Stimulated activated CD4-positive, alpha-beta T cell treated with anti-CD3 and anti-CD28 coated beads, TNF-alpha, amount 100 ng/mL, for 4 hours (primary cell): ENCODE results near the gene PRIMA1.
"Not testable (repeated sequence)": the region's sequence is repeated elsewhere in the genome, so short reads cannot be mapped to it uniquely, and the experiment has no call there.

Source experiments
- DNase-seq, 3 experiments: peaks; one replicate each; pipeline ENCODE4 v3.0.0-alpha.2; 2020; ENCODE audit warnings: low read depth in 3 of 3

Gene PRIMA1, protein sequence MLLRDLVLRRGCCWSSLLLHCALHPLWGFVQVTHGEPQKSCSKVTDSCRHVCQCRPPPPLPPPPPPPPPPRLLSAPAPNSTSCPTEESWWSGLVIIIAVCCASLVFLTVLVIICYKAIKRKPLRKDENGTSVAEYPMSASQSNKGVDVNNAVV

DNA sequence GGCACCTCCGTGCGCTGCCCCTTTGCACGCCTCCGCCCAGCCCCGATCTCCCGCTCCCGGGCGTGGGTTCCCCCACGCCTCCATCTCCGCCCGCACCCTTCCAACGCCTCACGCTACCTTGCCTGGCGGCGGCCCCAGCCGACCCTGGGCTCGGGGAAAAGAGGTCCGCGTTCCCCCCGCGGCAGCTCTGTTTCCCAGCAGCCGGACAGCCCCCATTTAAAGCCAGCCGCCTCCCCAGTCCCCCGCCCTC is at the start of gene PRIMA1:
PRIMA1 (minus strand) TSS at position 193 of the 250 bp plus-strand sequence. CDS start 767 bp downstream, outside the sequence.
- no peak for DNase-seq

DNA sequence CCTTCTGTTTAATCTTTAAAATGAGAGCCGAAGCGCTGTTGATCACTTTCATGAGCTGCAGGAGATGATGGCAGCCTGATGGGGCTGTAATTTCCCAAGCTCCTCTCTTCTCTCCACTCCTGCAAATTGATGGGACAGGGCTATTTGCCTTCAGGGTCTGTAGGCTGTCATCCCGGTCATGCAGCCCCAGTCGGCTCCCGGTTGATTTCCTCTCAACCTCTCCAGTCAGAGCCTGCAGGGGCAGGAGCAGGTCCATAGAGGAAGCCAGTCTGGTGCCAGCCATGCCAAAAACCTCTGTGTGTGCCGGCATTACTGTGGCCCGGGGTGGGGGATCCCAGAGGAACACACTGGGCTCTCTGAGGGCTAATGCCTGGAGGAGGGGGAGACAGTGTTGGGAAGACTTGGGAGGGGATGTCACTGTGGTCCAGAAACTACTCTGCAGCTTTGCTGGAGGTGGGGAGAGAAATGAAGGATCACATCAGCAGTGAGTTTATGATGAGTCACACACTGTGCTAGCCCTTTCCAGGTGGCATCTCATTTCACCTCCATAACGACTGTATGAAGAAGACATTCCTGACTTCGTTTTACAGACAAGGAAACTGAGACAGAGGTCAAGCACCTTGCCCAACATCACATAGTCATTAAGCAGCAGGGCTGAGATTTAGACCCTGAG is 46.5 kb upstream of the PRIMA1 start:
- no peak for DNase-seq

DNA sequence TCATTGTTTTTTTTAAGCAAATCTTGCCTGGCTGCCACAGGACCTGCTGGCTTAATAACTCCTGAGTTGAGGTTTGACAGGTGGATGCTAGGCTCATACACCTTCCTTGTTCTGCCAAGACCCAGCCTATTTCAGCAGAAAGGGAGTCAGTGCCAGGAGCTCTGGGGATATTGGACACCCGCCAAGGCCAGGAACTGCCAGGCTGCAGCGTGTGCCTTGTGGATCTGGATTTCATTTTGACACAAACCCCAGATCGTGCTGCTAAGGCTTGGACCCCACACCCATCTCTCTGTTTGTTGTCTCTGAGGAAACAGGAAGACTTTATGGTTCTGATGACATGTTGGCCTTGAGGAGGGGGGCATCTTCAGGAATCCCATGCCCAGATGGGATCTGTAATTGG is 44.4 kb upstream of the PRIMA1 start:
- no peak for DNase-seq

DNA sequence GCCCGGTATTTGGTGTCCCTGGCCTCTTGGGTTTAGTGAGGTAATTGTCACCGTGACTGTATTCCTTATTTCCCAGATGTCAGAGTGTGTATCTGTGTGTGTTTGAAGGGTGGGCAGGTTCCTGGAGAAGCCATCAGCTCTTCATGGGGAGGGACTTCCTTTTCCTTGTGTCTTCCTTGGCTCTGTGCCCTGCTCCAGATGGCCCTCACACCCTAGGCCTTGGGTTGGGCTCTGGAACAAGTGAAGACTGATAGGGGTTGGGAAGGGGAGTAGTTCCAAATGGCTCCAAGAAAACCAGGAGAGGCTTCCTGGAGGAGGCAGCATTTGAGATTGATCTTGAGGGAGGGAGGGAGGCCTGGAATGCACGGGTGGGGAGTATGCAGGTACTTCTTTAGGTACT is 43.8 kb upstream of the PRIMA1 start:
- no peak for DNase-seq

DNA sequence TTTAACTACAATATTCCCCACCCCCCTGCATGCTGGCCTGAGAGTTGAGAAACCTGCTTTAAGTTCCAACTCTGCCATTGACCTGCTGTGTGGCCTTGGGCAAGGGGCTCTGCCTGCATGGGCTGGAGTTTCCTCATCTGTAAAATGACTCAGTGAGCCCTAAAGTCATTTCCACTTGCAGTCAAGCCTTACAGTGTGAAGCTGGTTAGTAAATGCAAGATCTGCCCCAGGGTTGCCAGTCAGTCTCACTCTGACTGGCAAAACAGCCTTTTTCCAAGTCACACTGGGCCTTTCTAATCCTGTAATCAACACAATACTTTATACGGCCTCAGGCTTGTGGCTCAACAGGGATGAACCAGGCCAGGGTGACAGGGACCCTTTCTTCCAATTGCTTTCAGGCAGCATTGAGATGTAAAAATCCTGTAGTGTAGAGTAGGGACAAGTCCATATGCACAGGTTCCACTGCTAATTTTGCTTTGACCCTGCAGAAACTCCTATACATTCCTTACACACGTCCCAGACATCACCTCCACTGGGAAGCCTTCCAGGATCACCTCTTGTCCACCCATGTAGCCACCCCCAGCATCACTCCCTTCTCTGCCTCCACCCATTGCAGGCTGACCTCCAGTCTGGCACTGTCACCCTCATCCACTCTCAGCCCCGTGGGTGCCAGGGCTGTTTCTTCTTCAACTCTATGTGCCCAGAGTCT is 42.6 kb upstream of the PRIMA1 start:
- no peak for DNase-seq

DNA sequence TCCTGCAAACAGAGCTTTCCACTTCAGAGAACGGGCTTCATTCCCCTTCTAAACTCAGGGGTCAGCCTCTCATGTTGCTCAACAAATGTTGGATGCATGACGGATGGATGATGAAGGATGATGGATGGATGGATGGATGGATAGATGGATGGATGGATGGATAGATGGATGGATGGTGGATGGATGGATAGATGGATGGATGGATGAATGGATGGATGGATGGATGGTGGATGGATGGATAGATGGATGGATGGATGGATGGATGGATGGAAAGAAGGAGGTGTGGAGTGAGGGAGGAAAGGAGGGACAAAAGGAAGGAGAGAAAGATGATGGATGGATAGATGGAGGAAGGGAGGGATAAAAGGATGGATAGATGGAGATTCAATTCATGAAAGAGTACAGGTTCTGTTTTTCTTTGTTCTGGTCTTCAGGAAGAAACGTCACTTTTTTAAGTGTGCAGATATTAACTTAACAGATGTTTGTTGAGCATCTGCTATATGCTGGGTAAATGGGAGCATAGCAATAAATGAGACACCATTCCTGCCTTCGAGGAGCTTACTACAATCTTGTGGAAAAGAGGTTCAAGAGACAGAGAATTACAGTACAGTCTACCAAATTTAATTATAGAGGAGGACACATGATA is 41.7 kb upstream of the PRIMA1 start:
- DNase-seq = no peak

DNA sequence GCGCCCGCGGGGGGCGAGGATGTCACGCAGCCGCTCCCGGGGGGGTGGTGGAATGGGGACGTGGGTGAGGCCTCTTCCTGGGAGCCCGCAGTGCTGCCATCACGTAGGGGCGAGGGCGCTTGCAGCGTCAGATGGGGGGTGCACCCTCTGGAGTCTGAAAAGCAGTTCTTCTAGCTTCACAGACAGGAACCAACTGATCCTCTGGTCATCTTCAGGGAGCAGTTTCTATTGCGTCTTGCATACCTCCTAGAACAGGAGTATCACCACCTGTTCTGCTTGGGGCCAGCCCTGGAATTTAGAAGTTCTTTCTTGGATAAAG is 36.9 kb upstream of the PRIMA1 start:
- DNase-seq = no peak

DNA sequence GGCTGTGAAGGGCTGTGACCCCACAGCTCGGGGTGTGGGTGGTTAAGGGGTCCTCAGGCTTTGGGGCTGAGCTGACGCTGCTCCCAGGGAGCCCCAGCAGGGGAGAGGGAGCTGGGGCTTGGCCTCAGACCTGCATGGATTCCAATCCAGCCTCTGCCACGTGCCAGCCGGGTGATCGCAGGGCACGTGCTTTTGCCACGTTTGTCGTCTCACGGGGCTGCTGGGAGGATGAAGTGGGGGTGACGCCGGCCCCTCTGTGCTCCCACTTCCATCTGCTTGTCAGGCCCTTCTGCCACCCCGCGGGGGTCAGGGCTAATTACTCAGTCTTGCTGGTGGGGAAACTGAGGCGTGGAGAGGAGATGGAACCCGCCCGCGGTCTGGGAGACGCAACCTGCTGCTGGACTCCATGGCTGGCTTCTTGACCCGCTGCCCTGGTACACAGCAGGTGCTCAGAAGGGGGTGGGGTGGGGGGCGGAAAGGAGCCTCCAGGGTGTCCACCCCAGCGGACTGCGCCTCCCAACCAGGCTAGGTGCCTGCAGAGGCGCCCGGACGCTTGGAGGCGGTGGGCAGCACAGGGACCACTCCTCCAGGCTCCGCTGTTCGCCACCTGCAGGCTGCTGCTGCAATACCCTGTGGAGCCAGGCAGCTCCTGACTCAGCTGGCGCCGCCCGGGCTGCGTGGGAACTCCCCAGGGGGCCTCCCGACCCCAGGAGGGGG is 36.4 kb upstream of the PRIMA1 start:
- DNase-seq = no peak

DNA sequence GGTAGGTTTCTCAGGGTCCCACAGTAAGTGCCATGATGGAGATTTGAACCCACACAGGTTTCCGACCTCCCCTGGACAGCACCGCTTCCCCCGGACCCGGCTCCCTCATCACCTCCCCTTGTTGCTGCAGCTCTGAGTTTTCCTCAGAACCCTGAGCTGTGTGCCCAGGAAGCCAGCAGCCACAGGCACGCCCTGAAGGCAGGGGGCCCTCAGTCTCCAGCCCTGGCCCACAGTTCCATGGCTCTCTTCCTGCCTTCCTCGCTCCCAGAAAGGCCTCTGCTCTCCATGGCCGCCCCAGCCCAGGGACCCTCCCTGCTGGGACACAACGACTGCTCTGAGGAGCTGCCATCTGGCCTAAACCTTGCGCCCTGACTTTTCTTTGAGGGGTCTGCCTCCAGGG is 35.8 kb upstream of the PRIMA1 start:
- no peak for DNase-seq

DNA sequence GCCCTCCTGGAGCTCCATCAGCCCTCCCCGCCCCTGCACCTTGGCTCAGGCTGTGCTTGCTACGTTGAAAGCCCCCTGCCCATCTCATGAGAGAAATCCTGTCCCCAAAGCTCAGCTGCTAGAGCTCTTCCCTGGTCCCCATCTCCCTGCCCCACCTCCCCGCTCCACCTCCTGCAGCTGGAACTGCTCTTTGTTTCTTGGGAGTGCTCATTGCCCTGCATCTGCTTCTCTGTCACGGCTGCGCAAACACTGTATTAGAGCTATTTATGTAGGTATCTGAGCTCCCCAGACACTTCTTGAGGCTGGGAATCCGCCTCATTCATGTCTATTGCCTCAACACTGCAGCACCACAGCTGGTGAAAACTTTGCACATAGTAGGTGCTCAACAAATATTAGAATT is 32.8 kb upstream of the PRIMA1 start:
- DNase-seq = no peak

DNA sequence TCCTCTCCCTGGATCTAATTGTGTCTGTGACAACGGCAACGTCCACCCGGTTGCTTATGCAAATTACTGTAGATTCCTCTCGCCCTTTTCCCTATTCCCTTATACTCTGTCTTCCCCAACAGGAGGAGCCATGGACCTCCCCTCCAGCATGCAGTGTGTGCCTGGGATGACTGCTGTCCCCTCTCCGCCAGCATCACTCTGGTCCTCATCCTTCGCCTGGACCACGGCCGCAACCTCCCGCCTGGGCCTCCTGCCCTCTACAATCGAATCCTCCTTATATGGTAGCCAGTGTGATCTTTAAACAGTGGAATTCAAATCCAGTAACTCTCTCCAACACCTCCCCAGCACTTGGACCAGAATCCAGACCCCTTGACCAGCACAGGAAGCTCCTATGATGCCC is 30.6 kb upstream of the PRIMA1 start:
- DNase-seq = no peak

DNA sequence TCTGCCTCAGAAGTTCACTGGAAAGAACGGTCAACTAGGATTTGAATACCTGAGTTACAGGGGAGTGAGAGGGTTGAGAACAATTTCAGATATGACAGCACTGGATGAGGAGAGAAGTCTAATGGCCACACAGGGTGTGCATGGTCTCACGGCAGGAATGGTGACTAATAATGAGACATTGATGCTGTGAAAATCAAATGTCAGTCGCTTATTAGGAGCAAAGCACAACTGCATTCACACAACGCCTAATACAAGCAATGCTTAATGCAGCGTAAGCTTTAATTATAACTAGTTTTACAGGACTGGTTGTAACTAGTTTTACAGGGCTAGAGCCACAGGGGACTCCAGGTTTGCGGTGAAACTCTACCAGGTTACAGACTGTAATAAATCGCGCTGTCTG is 23.4 kb upstream of the PRIMA1 start:
- no peak for DNase-seq

DNA sequence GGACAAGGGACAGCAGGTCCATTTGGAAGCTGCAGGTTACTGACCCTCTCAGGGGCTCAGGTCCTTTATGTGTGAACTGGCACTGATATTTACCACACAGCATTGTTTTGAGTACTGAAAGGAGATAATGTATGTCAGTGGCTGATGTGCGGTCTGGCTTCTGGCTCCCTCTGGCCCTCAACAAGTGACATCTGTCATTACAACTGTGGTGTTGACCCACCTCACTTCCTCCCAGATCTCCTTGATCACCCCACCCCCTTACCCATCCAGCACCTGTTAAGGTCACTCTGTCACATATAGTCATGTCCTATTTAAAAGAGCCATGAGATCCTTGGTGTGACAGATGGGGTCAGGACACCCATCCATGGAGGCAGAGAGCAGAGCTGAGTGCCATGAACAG is 22.7 kb upstream of the PRIMA1 start:
- DNase-seq = no peak

DNA sequence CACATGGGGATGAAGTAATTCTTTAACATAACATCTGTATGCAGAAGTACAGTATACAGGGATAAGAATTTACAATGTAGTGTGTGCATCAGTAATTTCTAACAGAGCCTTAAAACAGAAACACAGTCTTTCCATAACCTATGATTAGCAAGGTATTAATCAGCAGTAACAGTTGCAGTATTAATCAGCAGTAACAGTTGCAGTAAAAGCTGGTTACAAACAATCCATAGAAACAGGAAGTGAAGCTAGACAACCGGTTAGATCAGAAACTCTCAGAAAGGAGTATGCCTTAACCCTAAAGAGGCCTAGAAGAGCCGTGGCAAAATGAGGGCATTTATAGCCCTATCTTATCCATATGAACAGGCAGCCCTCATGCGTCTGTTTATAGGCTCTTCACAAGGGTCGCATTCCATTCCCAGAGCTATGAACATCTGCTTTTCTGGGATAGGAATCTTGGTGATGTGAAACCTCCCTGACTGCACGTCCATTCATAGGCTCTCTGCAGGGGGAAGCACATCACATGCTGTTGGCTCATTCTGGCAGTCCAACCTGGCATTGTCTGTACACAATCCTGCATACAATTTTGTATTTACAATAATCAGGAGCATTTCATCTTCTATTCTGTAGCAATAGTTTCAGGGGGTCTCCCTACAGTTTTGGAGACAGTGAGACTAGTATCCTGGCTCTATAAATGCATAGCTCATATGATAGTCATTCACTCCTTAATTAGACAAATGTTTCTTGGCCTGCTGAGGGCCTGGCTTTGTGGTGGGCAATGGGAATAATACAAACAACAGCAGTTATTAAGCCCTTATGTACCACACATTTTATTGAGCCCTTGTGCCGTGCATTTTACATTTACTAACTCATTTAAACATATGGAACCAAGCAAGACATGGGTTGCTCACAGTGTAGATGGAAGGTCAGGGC is 21.5 kb upstream of the PRIMA1 start:
- DNase-seq = not testable (repeated sequence)

DNA sequence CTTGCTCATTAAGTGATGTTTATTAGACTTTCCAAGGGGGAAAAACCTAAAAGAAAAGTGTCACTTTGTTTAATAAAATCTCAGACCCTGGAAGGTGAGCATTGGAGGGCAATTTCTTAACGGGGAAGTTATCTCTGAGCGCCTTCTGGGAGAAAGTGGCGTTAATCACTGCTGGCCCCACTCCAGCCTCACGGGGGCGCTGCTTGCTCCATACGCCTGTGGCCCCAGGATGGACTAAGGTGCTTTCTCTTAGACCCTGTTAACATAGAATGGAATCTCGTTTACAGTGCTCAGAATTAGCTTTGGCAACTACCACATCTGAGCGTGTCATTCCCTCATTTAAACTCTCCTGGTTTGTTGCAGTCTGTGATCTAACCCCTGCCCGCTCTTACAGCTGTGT is 16.4 kb upstream of the PRIMA1 start:
- DNase-seq = no peak

DNA sequence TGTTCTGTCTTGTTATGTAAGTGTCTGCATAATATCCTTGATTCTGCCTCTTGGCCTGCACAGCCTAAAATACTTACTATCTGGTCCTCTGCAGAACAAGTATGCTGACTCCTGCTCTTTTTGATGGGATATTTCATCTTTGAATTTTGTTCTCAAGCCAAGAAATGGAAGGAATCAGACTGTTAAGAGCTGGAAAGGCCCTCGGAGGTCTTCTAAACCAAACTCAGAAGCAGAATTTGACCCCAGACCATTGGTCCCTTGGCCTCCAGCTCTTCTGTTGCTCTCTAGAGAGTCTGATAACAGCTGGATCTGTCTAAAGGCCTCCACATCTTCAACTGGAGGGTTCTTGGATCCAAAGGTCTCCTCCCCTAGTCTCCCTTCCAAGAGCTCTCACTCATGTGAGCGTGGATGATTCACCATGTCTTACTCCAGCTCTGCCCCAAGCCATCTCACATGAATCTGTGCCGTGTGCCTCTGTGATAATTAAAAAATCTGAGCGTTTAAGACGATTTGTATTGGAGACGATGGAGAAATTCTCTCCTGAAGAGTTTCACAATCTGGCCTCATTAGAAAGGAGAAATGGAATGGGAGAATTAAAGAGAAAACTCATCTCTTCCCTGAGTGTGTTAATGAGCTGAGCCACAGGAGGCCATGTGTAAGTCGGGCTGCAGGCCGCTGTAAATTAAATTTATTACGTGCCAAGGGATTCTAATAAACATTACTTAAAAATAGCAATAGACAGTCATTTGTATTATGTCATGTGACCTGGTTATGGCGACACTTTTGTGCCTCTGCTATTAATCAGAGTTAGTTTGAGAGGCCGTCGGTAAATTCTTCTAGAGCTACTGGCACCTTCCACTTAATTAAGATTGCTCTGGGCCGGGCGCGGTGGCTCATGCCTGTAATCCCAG is 15.4 kb upstream of the PRIMA1 start:
- DNase-seq = no peak

DNA sequence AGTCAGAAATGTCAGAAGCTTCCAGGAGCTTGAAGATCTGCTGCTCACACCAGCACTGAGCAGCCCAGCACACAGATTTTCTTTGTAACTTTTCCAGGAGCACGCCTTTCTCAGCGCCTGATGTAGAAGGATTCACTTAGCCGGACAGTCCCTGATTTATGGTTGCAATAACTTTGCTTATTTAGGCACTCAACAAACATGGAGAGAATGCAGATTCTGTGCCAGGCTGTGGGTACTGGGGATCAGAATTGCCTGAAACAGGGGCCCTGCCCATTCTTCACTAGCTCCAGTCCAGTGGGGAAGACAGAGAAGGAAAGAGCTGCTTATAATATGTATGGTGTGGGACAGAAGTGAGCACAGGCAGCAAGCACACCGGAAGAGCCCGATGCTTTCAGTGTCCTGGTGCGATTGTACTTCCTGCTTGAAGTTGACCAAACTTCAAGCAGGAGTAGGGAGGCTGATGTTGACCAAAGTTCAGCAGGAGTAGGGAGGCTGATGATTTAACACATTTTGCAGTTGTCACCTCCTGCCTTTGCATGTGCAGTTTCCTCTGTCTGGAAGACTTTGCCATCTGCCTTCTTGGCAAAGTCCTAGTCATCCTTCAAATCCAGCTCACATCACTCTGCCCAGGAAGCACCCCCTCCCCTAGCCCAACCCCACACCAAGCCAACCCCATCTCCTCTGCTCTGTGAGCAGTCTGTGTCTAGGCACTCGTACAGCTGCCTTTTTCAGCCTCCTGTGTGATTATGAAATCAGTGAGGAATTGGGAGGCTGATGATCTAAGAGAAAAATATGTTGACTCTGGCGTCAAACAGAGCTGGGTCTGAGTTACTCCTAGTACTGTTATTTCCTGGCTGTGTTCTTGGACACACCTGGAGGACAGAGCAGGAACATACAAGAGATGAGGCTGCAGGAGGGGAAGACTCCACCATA is 12.0 kb upstream of the PRIMA1 start:
- DNase-seq = no peak

DNA sequence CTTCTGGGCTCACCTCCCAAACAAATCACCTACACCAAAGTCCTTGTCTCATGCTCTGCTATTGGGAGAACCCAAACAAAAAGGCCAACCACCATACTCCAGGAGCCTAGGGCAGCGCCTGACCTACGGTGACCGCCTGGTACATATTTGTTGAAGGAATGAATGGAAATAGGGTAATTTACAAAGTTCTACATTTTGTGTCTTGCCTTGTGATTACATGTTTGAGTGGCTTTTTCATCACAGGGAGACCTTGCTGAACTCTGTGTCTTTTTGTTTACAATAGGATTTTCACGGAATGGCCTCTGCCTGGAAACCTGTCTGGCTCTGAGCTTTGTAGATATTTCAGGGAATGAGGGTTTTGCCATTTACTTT is 11.3 kb upstream of the PRIMA1 start:
- no peak for DNase-seq

DNA sequence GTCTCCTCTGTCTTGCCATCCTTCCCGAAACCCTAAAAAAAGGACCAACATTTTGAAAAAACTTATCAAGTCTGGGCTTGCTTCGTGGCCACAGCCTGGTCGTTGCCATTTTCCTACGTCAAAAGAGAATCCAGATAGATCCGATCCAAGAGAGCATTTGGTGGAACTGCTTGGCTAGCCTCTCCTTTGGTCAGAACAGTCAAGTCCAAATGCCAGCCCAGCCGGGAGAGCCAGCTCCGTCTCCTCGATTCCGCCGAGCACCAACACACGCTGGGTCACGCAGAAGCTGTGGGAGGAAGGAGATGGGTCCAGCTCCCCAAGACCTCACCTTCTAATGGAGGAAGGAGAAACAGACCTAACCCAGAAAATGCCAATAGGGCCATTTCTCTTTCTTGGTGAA is 9.3 kb upstream of the PRIMA1 start:
- DNase-seq = no peak
